IPS-15b (cell line): ENCODE results near the gene LRRIQ1.
A peak's percentile ranks its signal among the peaks of the same experiment; 100 is the strongest.
"Not testable (repeated sequence)": the region's sequence is repeated elsewhere in the genome, so short reads cannot be mapped to it uniquely, and the experiment has no call there.

Experiments used
- H3K27me3 ChIP-seq: one replicate; pipeline ENCODE4 v1.6.1; 2013; ENCODE audit warnings: low read length; ENCODE audit not compliant: control insufficient read depth, insufficient read depth
- H3K36me3 ChIP-seq: one replicate; pipeline ENCODE4 v1.6.1; 2013; ENCODE audit warnings: low read length; ENCODE audit not compliant: control insufficient read depth, insufficient read depth
- H3K4me1 ChIP-seq: one replicate; pipeline ENCODE4 v1.6.1; 2013; ENCODE audit warnings: mild to moderate bottlenecking, low read length; ENCODE audit not compliant: control insufficient read depth, insufficient read depth
- H3K4me3 ChIP-seq: one replicate; pipeline ENCODE4 v1.5.1; 2013; ENCODE audit warnings: low read depth, low read length
- H3K9ac ChIP-seq: one replicate; pipeline ENCODE4 v1.6.1; 2013; ENCODE audit warnings: low read depth, mild to moderate bottlenecking, low read length
- H3K9me3 ChIP-seq: one replicate; pipeline ENCODE4 v1.6.1; 2013; ENCODE audit warnings: mild to moderate bottlenecking, low read length; ENCODE audit not compliant: control insufficient read depth, insufficient read depth

The LRRIQ1 gene

DNA sequence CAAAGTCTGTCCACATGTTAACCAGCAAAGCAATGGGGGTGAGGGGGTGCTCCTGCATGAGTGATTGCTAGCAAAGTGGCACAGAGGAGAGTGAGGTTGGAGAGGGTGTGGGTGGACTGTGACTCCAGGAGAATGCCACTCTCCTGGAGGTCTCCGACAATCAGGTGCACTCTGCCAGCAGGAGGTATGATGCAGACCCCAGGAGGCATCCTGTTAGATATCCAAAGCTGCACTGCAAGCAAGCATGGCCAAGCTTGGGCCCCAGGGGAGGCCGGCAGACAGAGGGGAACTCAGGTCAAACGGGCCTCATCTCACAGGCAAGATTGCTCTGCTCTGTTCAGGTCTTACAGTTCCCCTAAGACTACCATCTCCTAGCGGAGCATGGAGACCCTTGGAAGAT lies 170.4 kb downstream of the LRRIQ1 start:
- H3K36me3 ChIP-seq = no peaks in the 10 kb centered on the region
- H3K27me3 ChIP-seq = no peaks in the 10 kb centered on the region
- H3K4me1 ChIP-seq = no peaks in the 10 kb centered on the region
- H3K9me3 ChIP-seq = peaks cover 11% of the 10 kb centered on the region
- no peak overlapping the region for H3K9ac ChIP-seq
- no peak overlapping the region for H3K4me3 ChIP-seq

DNA sequence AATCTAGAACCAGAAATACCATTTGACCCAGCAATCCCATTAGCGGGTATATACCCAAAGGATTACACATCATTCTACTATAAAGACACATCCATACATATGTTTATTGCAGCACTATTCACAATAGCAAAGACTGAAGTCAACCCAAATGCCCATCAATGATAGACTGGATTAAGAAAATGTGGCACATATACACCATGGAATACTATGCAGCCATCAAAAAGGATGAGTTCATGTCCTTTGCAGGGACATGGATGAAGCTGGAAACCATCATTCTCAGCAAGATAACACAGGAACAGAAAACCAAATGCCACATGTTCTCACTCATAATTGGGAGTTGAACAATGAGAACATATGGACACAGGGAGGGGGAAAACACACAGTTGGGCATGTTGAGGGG lies 188.2 kb downstream of the LRRIQ1 start:
- not testable (repeated sequence) for H3K36me3 ChIP-seq, H3K27me3 ChIP-seq, H3K9ac ChIP-seq, H3K4me3 ChIP-seq, H3K4me1 ChIP-seq, H3K9me3 ChIP-seq

- Histone ChIP-seq H3K4me1 (no peaks in the 10 kb centered on the region), H3K27me3 (no peaks in the 10 kb centered on the region), H3K36me3 (no peaks in the 10 kb centered on the region), H3K9me3 (no peaks in the 10 kb centered on the region), H3K4me3 (no peak overlapping the region), H3K9ac (no peak overlapping the region)
These were observed 189.3 kb downstream of the LRRIQ1 start for GRCh38 chr12:85225501-85225900.

GRCh38 chr12:85237327-85237726 lies 201.2 kb downstream of the LRRIQ1 start:
- no peaks in the 10 kb centered on the region for H3K27me3 ChIP-seq

DNA sequence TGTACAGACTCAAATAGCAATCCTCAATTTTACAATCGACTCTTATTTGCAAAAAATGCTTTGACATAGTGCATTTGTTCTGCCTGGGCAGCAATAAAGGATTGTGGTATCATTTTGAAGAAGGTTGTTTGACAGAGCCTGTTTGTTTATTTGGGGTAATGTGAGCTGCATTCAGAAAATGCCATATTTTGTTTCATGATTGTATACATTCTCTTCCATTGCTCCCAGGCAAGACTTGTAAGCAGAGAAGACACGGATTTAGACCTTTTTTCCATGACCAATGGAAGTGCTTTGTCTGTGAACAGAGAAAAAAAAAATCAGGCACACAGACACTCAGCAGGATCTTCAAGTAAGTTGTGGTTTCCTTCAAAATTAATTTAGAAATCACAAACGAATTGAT lies 208.4 kb downstream of the LRRIQ1 start:
- no peaks in the 10 kb centered on the region for H3K27me3 ChIP-seq
- no peaks in the 10 kb centered on the region for H3K9me3 ChIP-seq
- H3K4me1 ChIP-seq = no peaks in the 10 kb centered on the region
- no peaks in the 10 kb centered on the region for H3K36me3 ChIP-seq
- H3K9ac ChIP-seq = no peak overlapping the region
- H3K4me3 ChIP-seq = no peak overlapping the region

More at GRCh38 chr12:85237327-85237726, 201.2 kb downstream of the LRRIQ1 start:
- no peak overlapping the region for H3K4me3 ChIP-seq
- no peaks in the 10 kb centered on the region for H3K9me3 ChIP-seq
- H3K36me3 ChIP-seq = no peaks in the 10 kb centered on the region
- no peaks in the 10 kb centered on the region for H3K4me1 ChIP-seq
- no peak overlapping the region for H3K9ac ChIP-seq

- Histone ChIP-seq H3K9me3 (no peaks in the 10 kb centered on the region), H3K4me3 (no peak overlapping the region), H3K36me3 (no peaks in the 10 kb centered on the region), H3K9ac (no peak overlapping the region), H3K27me3 (no peaks in the 10 kb centered on the region), H3K4me1 (no peaks in the 10 kb centered on the region)
These were observed 217.7 kb downstream of the LRRIQ1 start for GRCh38 chr12:85253853-85254252.

GRCh38 chr12:85257671-85258070 lies 221.5 kb downstream of the LRRIQ1 start:
- H3K4me3 ChIP-seq = no peak overlapping the region
- H3K36me3 ChIP-seq = no peaks in the 10 kb centered on the region
- H3K9ac ChIP-seq = no peak overlapping the region
- no peaks in the 10 kb centered on the region for H3K4me1 ChIP-seq
- H3K27me3 ChIP-seq = no peaks in the 10 kb centered on the region
- no peaks in the 10 kb centered on the region for H3K9me3 ChIP-seq

DNA sequence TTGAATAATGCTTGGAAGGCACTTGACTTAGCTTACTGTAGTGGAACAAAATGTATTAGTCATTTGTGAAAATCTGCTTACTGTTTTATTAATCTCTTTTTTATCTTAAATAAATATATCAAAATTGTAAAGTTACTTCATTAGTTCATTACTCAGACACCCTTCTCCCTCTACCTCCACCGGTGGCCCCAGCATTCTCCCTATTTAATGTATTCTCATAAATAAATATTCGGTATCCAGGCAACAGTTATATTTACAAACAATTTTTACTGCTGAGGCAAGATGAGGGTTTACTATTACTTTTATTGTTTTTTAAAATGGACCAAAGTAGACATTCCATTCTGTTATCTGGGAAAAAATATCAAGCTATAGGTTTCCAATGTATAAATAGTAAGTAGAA lies 224.3 kb downstream of the LRRIQ1 start:
- no peaks in the 10 kb centered on the region for H3K4me1 ChIP-seq
- H3K4me3 ChIP-seq = no peak overlapping the region
- no peaks in the 10 kb centered on the region for H3K27me3 ChIP-seq
- no peak overlapping the region for H3K9ac ChIP-seq
- no peaks in the 10 kb centered on the region for H3K9me3 ChIP-seq
- no peaks in the 10 kb centered on the region for H3K36me3 ChIP-seq

- no peaks in the 10 kb centered on the region for H3K4me1 ChIP-seq
- no peaks in the 10 kb centered on the region for H3K9me3 ChIP-seq
- H3K9ac ChIP-seq = no peak overlapping the region
- H3K4me3 ChIP-seq = no peak overlapping the region
- H3K27me3 ChIP-seq = no peaks in the 10 kb centered on the region
- no peaks in the 10 kb centered on the region for H3K36me3 ChIP-seq
These were observed 224.7 kb downstream of the LRRIQ1 start for GRCh38 chr12:85260896-85261295.

GRCh38 chr12:85266356-85266755 lies 230.2 kb downstream of the LRRIQ1 start:
- Histone ChIP-seq H3K9me3 (no peaks in the 10 kb centered on the region), H3K4me3 (no peak overlapping the region), H3K27me3 (peaks cover 3% of the 10 kb centered on the region), H3K4me1 (no peaks in the 10 kb centered on the region), H3K36me3 (no peaks in the 10 kb centered on the region), H3K9ac (no peak overlapping the region)

DNA sequence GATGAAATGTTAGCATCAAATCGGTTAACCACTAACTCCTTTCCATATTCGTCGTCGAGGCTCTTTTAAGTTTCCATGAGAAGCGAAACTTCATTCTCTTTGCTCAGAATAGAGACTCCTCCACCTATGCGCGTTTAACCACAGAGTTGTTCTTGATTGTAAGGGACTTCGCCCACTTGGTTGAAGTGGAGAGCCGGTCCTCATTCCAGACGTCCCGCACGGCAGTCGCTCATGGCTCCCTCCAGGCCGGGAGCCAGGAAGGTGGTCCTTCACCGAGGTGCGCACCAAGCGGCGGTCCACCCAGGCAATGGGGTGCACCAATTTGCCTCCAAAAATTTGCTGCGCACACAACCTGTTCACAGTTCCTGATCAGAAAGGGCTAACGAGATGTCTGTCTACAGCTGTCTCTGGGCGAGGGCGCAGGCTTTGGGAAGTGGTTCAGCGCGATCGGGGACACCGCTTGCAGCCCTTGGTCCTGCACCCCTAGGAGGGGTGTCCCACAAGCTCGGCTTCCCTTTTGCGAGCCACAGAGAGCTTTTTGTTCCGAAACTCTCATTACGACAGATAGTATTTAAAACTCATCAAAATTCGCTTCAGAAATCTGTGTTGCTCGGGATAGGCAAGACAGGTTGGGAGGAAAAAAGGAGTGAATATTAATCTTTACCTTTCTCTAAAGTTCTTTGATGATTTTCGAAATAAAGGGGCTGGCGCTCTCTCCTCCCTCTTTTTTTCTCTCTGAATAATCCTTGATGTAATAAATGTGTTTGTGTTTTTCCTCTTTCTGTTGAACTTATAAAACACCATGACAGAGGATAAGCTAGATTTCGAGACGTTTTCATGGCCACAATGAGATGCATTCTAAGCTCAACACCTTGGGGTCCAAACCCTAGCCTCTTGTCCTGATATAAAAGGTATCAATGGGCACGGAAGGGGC lies 237.5 kb downstream of the LRRIQ1 start:
- Histone ChIP-seq H3K4me3 (peak overlapping the region; percentile 55), H3K9ac (no peak overlapping the region), H3K4me1 (peaks cover 2% of the 10 kb centered on the region), H3K36me3 (no peaks in the 10 kb centered on the region), H3K9me3 (no peaks in the 10 kb centered on the region), H3K27me3 (peaks cover 76% of the 10 kb centered on the region)

DNA sequence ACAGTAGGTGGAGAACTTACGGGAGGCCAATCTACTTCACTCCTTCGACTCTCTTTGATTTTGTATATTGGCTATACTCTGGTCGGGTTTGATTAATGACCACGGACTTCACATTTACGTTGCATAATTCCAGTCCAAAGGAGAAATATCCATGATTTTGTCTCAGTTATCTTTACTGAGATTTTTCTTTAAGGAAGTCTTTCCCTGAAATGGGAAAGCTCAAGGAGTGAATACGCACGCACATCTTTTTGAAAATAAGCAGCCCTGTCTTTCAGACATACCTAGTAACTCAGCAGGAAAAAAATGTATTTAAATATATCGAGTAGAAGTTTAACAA lies 238.1 kb downstream of the LRRIQ1 start:
- H3K9ac ChIP-seq = no peak overlapping the region

More for the DNA sequence above, 238.1 kb downstream of the LRRIQ1 start:
- peak overlapping the region; percentile 55 for H3K4me3 ChIP-seq
- H3K9me3 ChIP-seq = no peaks in the 10 kb centered on the region
- H3K36me3 ChIP-seq = no peaks in the 10 kb centered on the region
- peaks cover 2% of the 10 kb centered on the region for H3K4me1 ChIP-seq
- peaks cover 82% of the 10 kb centered on the region for H3K27me3 ChIP-seq
